NCI-H2227 treated with DMSO at 0.1 percent for 48 hours (cell line): ENCODE results near the gene TEKTIP1.
"Not testable (repeated sequence)": the region's sequence is repeated elsewhere in the genome, so short reads cannot be mapped to it uniquely, and the experiment has no call there.

Experiments
- DNase-seq: peaks from one replicate; lab custom pipeline; 2025; lab: John Stamatoyannopoulos, UW

The TEKTIP1 gene

GRCh38 chr19:3524078-3524842 is 14.7 kb upstream of the TEKTIP1 start:
- DNase-seq: no peak

DNA sequence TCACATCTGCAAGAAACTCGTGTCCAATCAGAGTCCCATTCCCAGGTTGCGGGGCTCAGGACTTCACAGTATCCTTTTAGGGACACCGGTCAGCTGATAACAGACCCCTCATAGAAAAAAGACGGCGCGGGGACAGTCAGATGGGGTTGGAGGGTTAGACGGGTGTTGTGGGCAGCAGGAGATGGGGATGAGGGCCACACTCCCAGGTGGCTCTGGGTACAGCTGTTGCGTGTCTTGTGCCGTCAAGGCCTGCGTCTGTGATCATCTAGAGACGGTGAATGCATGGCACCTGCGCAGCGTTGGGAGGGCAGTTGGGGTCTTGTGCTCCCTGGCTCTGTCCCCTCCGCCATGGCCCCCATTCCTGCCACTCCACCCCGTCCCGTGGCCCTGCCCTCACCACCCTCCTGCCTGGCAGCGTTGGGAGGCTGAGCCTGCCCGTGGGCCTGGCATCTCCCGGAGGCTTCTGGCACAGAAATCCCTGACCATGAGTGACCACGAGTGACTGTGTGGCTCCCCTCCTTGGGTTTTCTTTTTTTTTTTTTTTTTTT is 14.0 kb upstream of the TEKTIP1 start:
- no peak for DNase-seq

DNA sequence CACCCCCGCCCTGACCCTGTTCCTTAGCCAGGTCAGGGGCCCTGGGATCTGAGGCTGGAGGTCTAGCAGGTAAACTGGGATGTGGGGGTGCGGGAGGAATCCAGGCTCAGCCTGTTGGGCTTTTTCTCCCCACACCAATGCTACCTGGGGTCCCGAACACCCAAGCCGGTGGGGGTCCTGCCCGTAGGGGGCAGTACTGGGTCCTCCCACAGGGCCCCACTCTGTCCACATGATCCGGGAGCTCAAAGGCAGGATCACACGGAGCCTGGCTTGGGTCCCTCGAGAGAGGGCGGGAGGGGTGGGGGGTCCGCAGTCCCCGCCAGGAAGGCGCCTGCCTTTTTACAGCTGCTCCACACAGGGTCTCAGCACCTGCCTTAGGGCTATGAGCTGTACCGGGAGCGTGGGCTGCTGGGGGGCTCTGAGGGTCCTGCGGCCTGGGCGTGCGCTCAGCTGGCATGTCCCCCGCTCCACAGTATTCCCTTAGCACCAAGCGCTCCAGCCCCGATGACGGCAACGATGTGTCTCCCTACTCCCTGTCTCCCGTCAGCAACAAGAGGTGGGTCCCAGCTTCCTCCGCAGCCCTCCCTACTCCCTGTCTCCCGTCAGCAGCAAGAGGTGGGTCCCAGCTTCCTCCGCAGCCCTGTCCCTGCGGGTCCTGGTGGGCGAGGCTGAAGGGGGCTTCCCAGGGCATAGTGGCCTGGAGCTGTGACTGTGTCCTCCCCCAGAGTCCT is 12.3 kb upstream of the TEKTIP1 start:
- no peak for DNase-seq

DNA sequence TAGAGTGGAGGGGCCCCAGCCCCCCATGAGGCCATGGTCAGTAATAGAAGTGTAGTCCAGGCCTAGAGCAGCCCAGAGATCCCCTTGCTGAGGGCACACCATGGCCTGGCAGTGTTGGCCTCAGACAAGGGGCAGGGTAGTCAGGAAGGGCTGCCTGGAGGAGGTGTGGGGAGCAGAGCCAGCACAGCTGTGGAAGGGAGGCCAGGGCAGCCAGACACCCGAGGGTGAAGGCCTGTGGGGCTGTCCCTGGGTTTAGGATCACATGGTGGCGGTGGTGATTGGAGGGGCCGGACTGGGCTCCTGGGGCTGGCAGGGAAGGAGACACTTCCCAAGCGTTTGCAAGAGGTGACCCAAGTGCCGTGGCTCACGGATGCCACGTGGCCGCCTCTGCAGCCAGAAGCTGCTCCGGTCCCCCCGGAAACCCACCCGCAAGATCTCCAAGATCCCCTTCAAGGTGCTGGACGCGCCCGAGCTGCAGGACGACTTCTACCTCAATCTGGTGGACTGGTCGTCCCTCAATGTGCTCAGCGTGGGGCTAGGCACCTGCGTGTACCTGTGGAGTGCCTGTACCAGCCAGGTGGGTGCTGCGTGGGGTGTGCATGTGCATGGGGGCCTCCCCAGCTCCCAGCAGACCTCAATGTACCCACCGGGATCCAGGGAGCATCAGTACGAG is 11.6 kb upstream of the TEKTIP1 start:
- no peak for DNase-seq

DNA sequence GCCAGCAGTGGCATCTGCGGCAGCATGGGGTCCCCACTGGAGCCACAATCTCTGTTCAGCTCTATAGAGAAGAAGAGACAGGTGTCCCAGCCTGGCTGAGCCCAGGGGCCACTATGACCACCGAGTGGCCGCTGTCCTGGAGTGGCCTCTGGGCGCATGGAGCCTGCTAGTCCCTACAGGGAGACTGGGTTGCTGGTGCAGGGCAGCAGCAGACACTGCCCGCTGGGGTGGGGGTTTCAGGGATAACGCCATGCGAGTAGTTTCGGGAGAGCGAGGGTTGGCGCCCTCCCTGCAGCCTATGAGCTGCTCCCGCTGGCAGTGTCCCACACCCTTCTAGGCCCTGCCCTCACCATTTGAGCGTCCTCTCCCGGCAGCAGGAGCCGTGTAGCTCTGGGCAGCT is 10.9 kb upstream of the TEKTIP1 start:
- DNase-seq: no peak

GRCh38 chr19:3528539-3529211 is 10.3 kb upstream of the TEKTIP1 start:
- DNase-seq: no peak

- DNase-seq: not testable (repeated sequence)
Measured at GRCh38 chr19:3529299-3529698, 9.7 kb upstream of the TEKTIP1 start.

GRCh38 chr19:3530389-3530788 is 8.6 kb upstream of the TEKTIP1 start:
- DNase-seq: no peak

GRCh38 chr19:3531716-3532115 is 7.3 kb upstream of the TEKTIP1 start:
- no peak for DNase-seq

DNA sequence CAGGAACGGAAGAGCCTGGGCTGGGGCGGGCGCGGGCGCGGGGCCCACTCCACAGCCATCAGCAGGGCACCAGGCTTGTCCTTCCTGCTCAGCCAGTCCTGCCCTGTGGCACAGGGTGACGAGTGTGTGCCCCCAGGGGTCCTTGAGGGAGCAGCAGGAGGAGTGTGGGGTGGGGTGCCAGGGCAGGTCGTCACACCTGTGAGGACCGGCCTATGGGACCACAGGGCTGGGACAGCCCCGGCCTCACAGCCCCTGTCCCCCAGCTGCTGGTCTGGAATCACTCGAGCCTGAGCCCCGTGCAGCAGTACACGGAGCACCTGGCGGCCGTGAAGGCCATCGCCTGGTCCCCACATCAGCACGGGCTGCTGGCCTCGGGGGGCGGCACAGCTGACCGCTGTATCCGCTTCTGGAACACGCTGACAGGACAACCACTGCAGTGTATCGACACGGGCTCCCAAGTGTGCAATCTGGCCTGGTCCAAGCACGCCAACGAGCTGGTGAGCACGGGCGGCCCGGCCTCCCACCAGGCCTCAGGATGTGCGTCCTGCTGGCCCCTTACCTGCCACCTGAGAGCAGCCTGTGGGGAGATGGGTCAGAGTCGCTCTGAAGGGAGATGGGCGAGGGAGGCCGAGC is 6.7 kb upstream of the TEKTIP1 start:
- DNase-seq: no peak

GRCh38 chr19:3533033-3533432 is 5.9 kb upstream of the TEKTIP1 start:
- DNase-seq: no peak

GRCh38 chr19:3533563-3534216 is 5.3 kb upstream of the TEKTIP1 start:
- DNase-seq: no peak

- DNase-seq: no peak
Measured at GRCh38 chr19:3534375-3535234, 4.4 kb upstream of the TEKTIP1 start.

GRCh38 chr19:3535235-3535535 is 3.8 kb upstream of the TEKTIP1 start:
- no peak for DNase-seq

GRCh38 chr19:3535563-3535965 is 3.4 kb upstream of the TEKTIP1 start:
- DNase-seq: no peak

- no peak for DNase-seq
Measured at GRCh38 chr19:3535981-3536380, 3.0 kb upstream of the TEKTIP1 start.

- no peak for DNase-seq
Measured at GRCh38 chr19:3536429-3537100, 2.4 kb upstream of the TEKTIP1 start.

GRCh38 chr19:3537101-3537437 is 1.9 kb upstream of the TEKTIP1 start:
- no peak for DNase-seq

- DNase-seq: no peak
Measured at GRCh38 chr19:3537438-3538240, 1.3 kb upstream of the TEKTIP1 start.
